B cell (primary cell): ENCODE data around the gene GNAI3. TPM values are rescaled to one million over a fixed set of nuclear protein-coding genes. Genes with fewer than 3 reads are reported as not detected.
A peak's percentile ranks its signal among the peaks of the same experiment; 100 is the strongest.

Experiments used
- ATAC-seq: fragments of 200-7000 bp; cut with Tn5 transposase; one replicate; pipeline ENCODE4 v1.10.0; 2021; ENCODE audit warnings: low read depth, mild to moderate bottlenecking, moderate number of reproducible peaks, moderate library complexity
- CTCF ChIA-PET: fragments of 350-600 bp; sonication (Branson Sonifier 250); formaldehyde crosslinking; loops from one replicate; lab custom pipeline; 2021; ENCODE audit warnings: antibody characterized with exemption, inconsistent platforms; lab: Charles Lee
- POLR2A ChIA-PET: fragments of 350-600 bp; sonication (Branson Sonifier 250); formaldehyde crosslinking; loops from one replicate; lab custom pipeline; 2021; ENCODE audit warnings: antibody characterized with exemption; lab: Charles Lee
- DNase-seq: peaks from one replicate; pipeline ENCODE4 v3.0.0; 2013
- H2AFZ ChIP-seq: 2 replicates; pipeline ENCODE4 v1.6.1; 2012; ENCODE audit warnings: mild to moderate bottlenecking, low read depth, low read length; ENCODE audit not compliant: insufficient read depth, poor library complexity, severe bottlenecking
- H3K27ac ChIP-seq, 2 donors: 1 replicate in 1 of 2; 2 replicates in 1 of 2; pipeline ENCODE4 v1.5.1; 2012 to 2013; ENCODE audit warnings: low read length in 2 of 2, mild to moderate bottlenecking in 2 of 2, moderate library complexity in 1 of 2
- H3K27me3 ChIP-seq, 4 experiments: fragments of 200-600 bp in 1 of 4; sonication (generic) in 1 of 4; replicated peaks in 1 of 4; 1 replicate in 2 of 4; 2 replicates in 2 of 4; pipeline versions ENCODE4 v1.6.1 to v1.7.0; 2013 to 2016; ENCODE audit warnings: low read length in 3 of 4, mild to moderate bottlenecking in 2 of 4, mixed read lengths in 1 of 4, moderate library complexity in 1 of 4; ENCODE audit not compliant: insufficient read depth in 4 of 4, control insufficient read depth in 3 of 4; ENCODE audit errors: control extremely low read depth in 1 of 4
- H3K36me3 ChIP-seq, 2 experiments: replicated peaks in 1 of 2; 1 replicate in 1 of 2; 2 replicates in 1 of 2; pipeline versions ENCODE4 v1.6.1 to v1.7.1; 2013; ENCODE audit warnings: low read length in 1 of 2; ENCODE audit not compliant: insufficient read depth in 2 of 2, control insufficient read depth in 1 of 2; ENCODE audit errors: control extremely low read depth in 1 of 2, extremely low read depth in 1 of 2
- H3K4me1 ChIP-seq, 2 donors: fragments of 200-600 bp in 1 of 2; sonication (generic) in 1 of 2; 1 replicate in 1 of 2; 2 replicates in 1 of 2; pipeline versions ENCODE4 v1.5.1 to v1.6.1; 2013 to 2017; ENCODE audit warnings: low read length in 2 of 2; ENCODE audit not compliant: control insufficient read depth in 2 of 2, insufficient read depth in 2 of 2
- H3K4me2 ChIP-seq: replicated peaks from 2 replicates; pipeline ENCODE3; 2012; ENCODE audit warnings: mild to moderate bottlenecking, low read depth, low read length; ENCODE audit not compliant: poor library complexity, severe bottlenecking
- H3K4me3 ChIP-seq, 5 experiments: fragments of 200-600 bp in 1 of 5; sonication (generic) in 1 of 5; 1 replicate in 3 of 5; 2 replicates in 2 of 5; pipeline versions ENCODE4 v1.5.1 to v1.7.0; 2011 to 2016; ENCODE audit warnings: low read length in 4 of 5, mild to moderate bottlenecking in 4 of 5, low read depth in 2 of 5, control low read depth in 1 of 5, moderate library complexity in 1 of 5; ENCODE audit not compliant: insufficient read depth in 1 of 5; ENCODE audit errors: control extremely low read depth in 1 of 5, extremely low read depth in 1 of 5
- H3K79me2 ChIP-seq: fragments of 200-600 bp; sonication (generic); one replicate; pipeline ENCODE4 v1.6.0; 2016; ENCODE audit warnings: low read length; ENCODE audit not compliant: control insufficient read depth, insufficient read depth
- H3K9ac ChIP-seq: fragments of 200-600 bp; sonication (generic); 2 replicates; pipeline ENCODE4 v1.6.1; 2017; ENCODE audit warnings: mild to moderate bottlenecking, low read length, moderate library complexity
- H3K9me3 ChIP-seq, 3 donors: one replicate each; pipeline versions ENCODE4 v1.6.1 to v1.7.1; 2013; ENCODE audit warnings: low read length in 2 of 3; ENCODE audit not compliant: control insufficient read depth in 2 of 3, insufficient read depth in 1 of 3; ENCODE audit errors: control extremely low read depth in 1 of 3
- H4K20me1 ChIP-seq: 2 replicates; pipeline ENCODE4 v1.6.0; 2012; ENCODE audit warnings: mild to moderate bottlenecking, low read length; ENCODE audit not compliant: insufficient read depth, control insufficient read depth, poor library complexity, severe bottlenecking
- H3K27ac Mint-ChIP-seq: one replicate; pipeline ENCODE4 v1.8.0; 2021; ENCODE audit warnings: mixed read lengths
- H3K27me3 Mint-ChIP-seq: one replicate; pipeline ENCODE4 v1.8.0; 2021; ENCODE audit warnings: mixed read lengths
- H3K4me1 Mint-ChIP-seq: one replicate; pipeline ENCODE4 v1.8.0; 2021; ENCODE audit warnings: mixed read lengths
- H3K4me3 Mint-ChIP-seq: one replicate; pipeline ENCODE4 v1.8.0; 2021; ENCODE audit warnings: mixed read lengths
- H3K9me3 Mint-ChIP-seq: one replicate; pipeline ENCODE4 v1.8.0; 2022; ENCODE audit warnings: mixed read lengths; ENCODE audit not compliant: insufficient read depth
- EZH2 ChIP-seq: IDR thresholded peaks from 2 replicates; pipeline ENCODE4 v1.6.1; 2012; ENCODE audit warnings: borderline replicate concordance, low read depth, mild to moderate bottlenecking, moderate library complexity, low read length; ENCODE audit not compliant: insufficient read depth, poor library complexity, severe bottlenecking
- WGBS: methylation state at CpG from one replicate; pipeline ENCODE4 v1.1.5; 2013; ENCODE audit warnings: missing lambda C conversion rate; ENCODE audit not compliant: insufficient coverage; 5-methylcytosine and 5-hydroxymethylcytosine counted together
- intact Hi-C: fragments of 100-400 bp; cut with micrococcal nuclease; formaldehyde crosslinking; loops from one replicate; pipeline ENCODE4 v1.10.0; 2022
- polyA plus RNA-seq: library from polyadenylated mRNA; depleted of rRNA; stranded (reverse); fragments of >200 nt; gene quantifications from 2 replicates; pipeline ENCODE4 v1.2.3, GENCODE V29; 2012
- total RNA-seq, 2 donors: library from RNA; stranded (reverse); fragments of 120-200 nt in 1 of 2; gene quantifications; 1 replicate in 1 of 2; 2 replicates in 1 of 2; pipeline versions ENCODE4 v1.2.3 to v1.2.4, GENCODE V29; 2013 to 2022
- TF ChIP-seq, protein P1 (sequence below): fragments of 200-600 bp; IDR thresholded peaks from one replicate; pipeline ENCODE4 v1.8.0; 2022; ENCODE audit warnings: antibody characterized with exemption, mild to moderate bottlenecking

GNAI3 gene
- total and polyA plus RNA-seq, 2 donors (not counting 1 experiment from before 2014, with no cell fraction given) = 1.6 to 8.5 TPM

DNA sequence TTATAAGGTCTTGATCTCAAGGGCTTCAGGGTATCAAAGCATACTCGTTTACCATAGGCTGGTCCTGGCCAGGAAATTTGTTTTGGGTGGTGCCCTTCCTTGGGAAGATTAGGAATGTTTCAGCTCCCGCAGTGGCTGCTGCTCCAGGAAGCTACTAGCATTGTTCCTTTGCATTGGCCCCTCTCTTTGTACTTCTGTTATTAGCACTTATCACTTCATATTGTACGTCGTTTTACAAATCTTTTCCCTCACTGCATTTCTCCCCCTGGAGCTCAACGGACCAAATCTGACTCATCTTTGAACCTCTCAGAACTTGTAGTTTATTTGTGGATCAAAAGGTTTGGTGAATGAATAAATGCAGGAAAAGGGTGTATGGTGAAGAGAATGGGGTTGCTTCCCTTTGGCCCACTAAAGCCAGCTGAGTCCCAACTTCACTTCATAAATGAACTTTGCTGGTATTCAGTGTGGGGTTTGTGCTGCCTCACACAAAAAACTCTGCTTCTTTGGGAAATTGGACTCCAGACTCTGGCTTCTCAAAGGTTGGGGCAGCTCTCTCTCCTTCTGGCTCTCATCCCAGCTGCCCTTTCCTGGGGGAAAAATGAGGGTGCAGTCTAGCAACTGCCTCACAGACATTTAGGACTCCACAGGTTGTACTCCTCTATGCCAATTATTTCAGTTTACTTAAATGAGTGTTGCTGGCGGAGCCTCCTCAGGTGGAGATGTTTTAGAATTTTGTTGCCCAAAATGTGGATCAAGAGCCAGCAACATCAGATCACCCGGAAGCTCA, 65.1 kb downstream of the GNAI3 start:
- H2AFZ ChIP-seq = no peak overlapping the region
- no peak overlapping the region for H3K9ac ChIP-seq
- intact Hi-C loops = no loop called here
- H3K4me3 Mint-ChIP-seq = no peak overlapping the region
- ChIA-PET POLR2A (no interaction called here), CTCF (interaction anchor here (1.5 to 2.8 kb wide), 3 partner anchors 27 to 68 kb away, joined by 3 to 13 read pairs (median 7); no protein-coding TSS in a partner anchor)
- H3K9me3 ChIP-seq = no peaks in the 10 kb centered on the region
- no peak for TF ChIP-seq EZH2
- TF ChIP-seq, protein P1, sequence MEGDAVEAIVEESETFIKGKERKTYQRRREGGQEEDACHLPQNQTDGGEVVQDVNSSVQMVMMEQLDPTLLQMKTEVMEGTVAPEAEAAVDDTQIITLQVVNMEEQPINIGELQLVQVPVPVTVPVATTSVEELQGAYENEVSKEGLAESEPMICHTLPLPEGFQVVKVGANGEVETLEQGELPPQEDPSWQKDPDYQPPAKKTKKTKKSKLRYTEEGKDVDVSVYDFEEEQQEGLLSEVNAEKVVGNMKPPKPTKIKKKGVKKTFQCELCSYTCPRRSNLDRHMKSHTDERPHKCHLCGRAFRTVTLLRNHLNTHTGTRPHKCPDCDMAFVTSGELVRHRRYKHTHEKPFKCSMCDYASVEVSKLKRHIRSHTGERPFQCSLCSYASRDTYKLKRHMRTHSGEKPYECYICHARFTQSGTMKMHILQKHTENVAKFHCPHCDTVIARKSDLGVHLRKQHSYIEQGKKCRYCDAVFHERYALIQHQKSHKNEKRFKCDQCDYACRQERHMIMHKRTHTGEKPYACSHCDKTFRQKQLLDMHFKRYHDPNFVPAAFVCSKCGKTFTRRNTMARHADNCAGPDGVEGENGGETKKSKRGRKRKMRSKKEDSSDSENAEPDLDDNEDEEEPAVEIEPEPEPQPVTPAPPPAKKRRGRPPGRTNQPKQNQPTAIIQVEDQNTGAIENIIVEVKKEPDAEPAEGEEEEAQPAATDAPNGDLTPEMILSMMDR = no peak
- no peak overlapping the region for H3K4me3 ChIP-seq
- no peak for ATAC-seq
- no peak overlapping the region for H3K4me2 ChIP-seq
- no peak overlapping the region for H3K27ac Mint-ChIP-seq
- no peak overlapping the region for H3K27ac ChIP-seq
- DNase-seq = no peak
- H3K27me3 ChIP-seq = peaks cover 0 to 3% (median 0%) of the 10 kb centered on the region in 4 experiments
- no peaks in the 10 kb centered on the region for H3K9me3 Mint-ChIP-seq
- 92% methylated on average over 2 of the region's 7 CpGs for WGBS
- no peaks in the 10 kb centered on the region for H3K79me2 ChIP-seq
- no peaks in the 10 kb centered on the region for H3K36me3 ChIP-seq
- H3K27me3 Mint-ChIP-seq = peaks cover 3% of the 10 kb centered on the region
- no peaks in the 10 kb centered on the region for H4K20me1 ChIP-seq
- peaks cover 15% of the 10 kb centered on the region for H3K4me1 Mint-ChIP-seq
- peaks cover 14 to 15% of the 10 kb centered on the region in 2 donors for H3K4me1 ChIP-seq

DNA sequence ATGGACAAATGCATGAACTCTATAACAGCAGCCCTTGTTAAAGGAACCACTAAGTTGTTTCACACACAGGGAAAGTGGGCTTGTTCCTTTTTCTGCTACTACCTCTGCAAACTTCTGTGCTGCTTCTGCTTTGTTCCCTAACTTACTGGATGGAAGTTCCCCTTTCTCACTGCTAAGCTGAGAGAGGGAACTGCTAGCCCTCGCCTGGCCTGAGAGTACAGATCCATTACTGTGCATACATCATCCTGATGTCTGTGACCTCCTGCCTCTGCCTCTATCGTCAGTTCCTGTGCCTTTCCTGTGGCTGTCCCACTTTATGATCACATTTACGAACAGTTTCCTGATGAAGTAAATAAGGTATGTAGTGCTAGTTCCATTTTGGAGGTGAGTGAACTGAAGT, 67.5 kb downstream of the GNAI3 start:
- peak; percentile 76 for DNase-seq
- CTCF ChIA-PET = interaction anchor here (1.8 to 3.1 kb wide), 3 partner anchors 14 to 69 kb away, joined by 8 to 18 read pairs (median 16); no protein-coding TSS in a partner anchor
- intact Hi-C loops = loop anchor here (5.0 kb wide), 1 partner anchor 134 kb away; the partner anchor contains the start of gene ATXN7L2
- ATAC-seq = peak; percentile 44
- 11% methylated on average over 1 of the region's 3 CpGs for WGBS
- Mint-ChIP-seq H3K4me3 (peak overlapping the region; percentile 1), H3K9me3 (no peaks in the 10 kb centered on the region), H3K4me1 (peaks cover 30% of the 10 kb centered on the region), H3K27ac (peak overlapping the region; percentile 42), H3K27me3 (peaks cover 3% of the 10 kb centered on the region)
- no peak overlapping the region for H3K4me3 ChIP-seq
- POLR2A ChIA-PET = no interaction called here
- peak overlapping the region; percentile 26 to 63 for H3K27ac ChIP-seq
- no peaks in the 10 kb centered on the region for H3K9me3 ChIP-seq
- peaks cover 0 to 3% (median 0%) of the 10 kb centered on the region in 4 experiments for H3K27me3 ChIP-seq
- no peak overlapping the region for H3K9ac ChIP-seq
- peaks cover 22 to 31% of the 10 kb centered on the region in 2 donors for H3K4me1 ChIP-seq
- no peaks in the 10 kb centered on the region for H3K36me3 ChIP-seq
- TF ChIP-seq, protein P1 = no peak
- no peak for TF ChIP-seq EZH2
- H4K20me1 ChIP-seq = no peaks in the 10 kb centered on the region
- H3K4me2 ChIP-seq = peak overlapping the region; percentile 0
- peaks cover 12% of the 10 kb centered on the region for H3K79me2 ChIP-seq
- no peak overlapping the region for H2AFZ ChIP-seq
